AG09319 (cell line): Measurements from ENCODE around the gene DARS1.
"Not testable (repeated sequence)": the region's sequence is repeated elsewhere in the genome, so short reads cannot be mapped to it uniquely, and the experiment has no call there.

Experiments
- DNase-seq: peaks from one replicate; pipeline ENCODE4 v3.0.0-alpha.2; 2010; ENCODE audit warnings: low read depth; ENCODE audit errors: extremely low read depth
- CTCF ChIP-seq: IDR thresholded peaks from 2 replicates; pipeline ENCODE4 v1.5.1; 2011; ENCODE audit warnings: low read depth, mild to moderate bottlenecking, inconsistent platforms, low read length, moderate library complexity

The DARS1 gene

DNA sequence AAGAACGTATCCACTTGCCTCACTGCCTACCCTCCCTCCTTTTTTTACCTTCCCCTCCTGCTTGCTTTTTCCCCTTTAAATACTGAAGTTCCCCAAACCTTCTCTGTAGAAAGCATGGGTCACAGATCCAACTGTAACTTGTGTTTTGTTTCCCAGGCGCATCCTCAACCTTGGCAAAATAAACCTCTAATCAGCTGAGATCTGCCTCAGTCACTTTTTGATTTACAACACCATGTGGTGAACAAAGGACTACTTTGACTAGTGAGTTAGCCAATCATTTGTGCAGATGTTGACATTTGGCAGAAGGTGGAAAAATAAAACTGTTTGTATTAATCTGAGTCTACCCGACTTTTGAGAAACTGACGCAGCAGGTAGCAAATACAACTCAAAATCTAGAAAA, 85.9 kb downstream of the DARS1 start:
- DNase-seq, result no peak
- TF ChIP-seq CTCF, result no peak

- TF ChIP-seq CTCF, result no peak
- no peak for DNase-seq
Measured at GRCh38 chr2:135898234-135898786, 87.1 kb downstream of the DARS1 start.

DNA sequence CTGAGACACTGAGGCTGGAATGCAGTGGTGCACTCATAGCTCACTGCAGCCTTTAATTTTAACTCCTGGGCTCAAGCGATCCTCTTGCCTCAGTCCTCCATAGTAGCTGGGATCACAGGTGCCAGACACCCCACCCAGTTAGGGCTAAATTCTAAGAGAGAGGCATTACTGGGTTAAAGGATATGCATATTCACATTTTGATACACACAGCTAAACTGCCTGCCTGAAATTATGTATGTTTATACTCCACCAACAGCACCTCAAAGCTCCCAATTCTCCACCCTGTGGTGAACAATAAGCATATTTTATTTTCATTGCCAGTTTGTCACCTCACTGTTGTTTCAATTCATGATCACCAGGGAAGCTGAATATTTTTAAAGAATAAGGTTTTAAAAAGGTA, 90.5 kb downstream of the DARS1 start:
- DNase-seq, result no peak
- no peak for TF ChIP-seq CTCF

- no peak for TF ChIP-seq CTCF
- DNase-seq, result no peak
Measured at GRCh38 chr2:135893374-135893794, 92.0 kb downstream of the DARS1 start.

GRCh38 chr2:135890835-135891234, 94.6 kb downstream of the DARS1 start:
- no peak for TF ChIP-seq CTCF
- no peak for DNase-seq

DNA sequence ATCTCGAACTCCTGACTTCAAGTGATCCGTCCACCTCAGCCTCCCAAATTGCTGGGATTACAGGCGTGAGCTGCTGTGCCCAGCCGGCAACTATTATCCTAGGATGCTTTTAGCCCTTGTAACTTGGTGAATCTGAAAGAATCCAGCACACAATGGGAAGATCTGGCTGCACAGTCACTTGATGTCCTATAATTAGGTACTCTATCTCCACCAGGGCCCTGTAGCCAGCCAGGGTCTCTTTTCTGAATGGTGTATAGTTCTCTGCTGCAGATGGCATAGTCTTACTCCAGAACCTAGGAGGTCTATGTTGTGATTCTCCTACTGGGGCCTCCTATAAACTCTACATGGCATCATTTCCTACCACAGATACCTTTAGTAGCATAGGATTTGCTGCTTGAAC, 95.3 kb downstream of the DARS1 start:
- no peak for DNase-seq
- no peak for TF ChIP-seq CTCF

DNA sequence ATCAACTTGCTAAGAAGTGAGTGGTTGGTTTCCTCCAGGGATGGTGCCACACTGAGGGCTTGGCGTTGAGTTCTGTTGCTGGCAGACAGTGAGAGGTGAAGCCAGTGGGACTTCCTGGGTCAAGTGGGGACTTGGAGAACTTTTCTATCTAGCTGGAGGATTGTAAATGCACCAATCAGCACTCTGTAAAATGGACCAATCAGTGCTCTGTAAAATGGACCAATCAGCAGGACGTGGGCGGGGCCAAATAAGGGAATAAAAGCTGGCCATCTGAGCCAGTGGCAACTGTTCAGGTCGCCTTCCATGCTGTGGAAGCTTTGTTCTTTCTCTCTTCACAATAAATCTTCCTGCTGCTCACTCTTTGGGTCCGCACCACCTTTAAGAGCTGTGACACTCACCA, 96.8 kb downstream of the DARS1 start:
- DNase-seq, result not testable (repeated sequence)

DNA sequence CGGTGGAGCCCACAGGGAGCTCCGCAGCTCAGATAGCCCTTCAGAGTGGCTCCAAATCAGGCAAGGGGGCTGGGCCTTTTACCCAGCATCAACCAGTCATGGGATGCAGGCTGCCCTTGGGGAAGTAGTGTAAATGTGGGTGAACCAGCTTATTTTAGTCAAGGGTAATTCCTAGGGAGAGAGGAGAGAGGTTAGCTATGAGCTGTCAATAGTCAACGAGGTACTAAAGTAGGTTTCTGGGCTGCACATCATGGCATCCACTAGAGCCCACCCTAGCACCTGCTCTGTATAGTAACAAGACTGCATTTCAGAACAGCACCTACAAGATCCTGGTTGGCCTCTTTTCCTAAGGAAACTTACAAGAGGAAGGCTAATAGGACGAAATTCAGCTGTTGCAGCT, 99.7 kb downstream of the DARS1 start:
- TF ChIP-seq CTCF, result no peak
- DNase-seq, result no peak
